Naive thymus-derived CD4-positive, alpha-beta T cell (primary cell): ENCODE results near the gene MAML2. TPM values are rescaled to one million over a fixed set of nuclear protein-coding genes. Genes with fewer than 3 reads are reported as not detected.

ENCODE experiments used
- ATAC-seq: fragments of 150-1000 bp; cut with Tn5 transposase; 2 replicates; pipeline ENCODE4 v1.10.0; 2021; ENCODE audit warnings: mild to moderate bottlenecking, moderate library complexity
- CTCF ChIA-PET: fragments of 350-600 bp; sonication (Branson Sonifier 250); formaldehyde crosslinking; loops from one replicate; lab custom pipeline; 2021; ENCODE audit warnings: antibody characterized with exemption; lab: Charles Lee
- POLR2A ChIA-PET: fragments of 350-600 bp; sonication (Branson Sonifier 250); formaldehyde crosslinking; loops from one replicate; lab custom pipeline; 2021; ENCODE audit warnings: antibody characterized with exemption, inconsistent platforms; lab: Charles Lee
- DNase-seq, 9 donors: peaks; one replicate each; pipeline versions ENCODE4 v3.0.0 to v3.0.0-alpha.2; 2020 to 2022; ENCODE audit warnings: mixed read lengths in 1 of 9
- H3K27ac ChIP-seq: one replicate; pipeline ENCODE4 v1.7.0; 2013; ENCODE audit warnings: mild to moderate bottlenecking, low read depth, low read length, moderate library complexity
- H3K27me3 ChIP-seq, 2 donors: one replicate each; pipeline ENCODE4 v1.7.0; 2013; ENCODE audit warnings: low read length in 2 of 2, mild to moderate bottlenecking in 2 of 2, moderate library complexity in 2 of 2; ENCODE audit not compliant: control insufficient read depth in 2 of 2, insufficient read depth in 2 of 2
- H3K36me3 ChIP-seq, 3 experiments: 1 replicate in 2 of 3; 2 replicates in 1 of 3; pipeline ENCODE4 v1.7.0; 2013; ENCODE audit warnings: low read length in 3 of 3, mild to moderate bottlenecking in 3 of 3, moderate library complexity in 1 of 3; ENCODE audit not compliant: insufficient read depth in 3 of 3, control insufficient read depth in 2 of 3
- H3K4me1 ChIP-seq, 2 donors: one replicate each; pipeline ENCODE4 v1.7.0; 2013; ENCODE audit warnings: low read length in 2 of 2, mild to moderate bottlenecking in 2 of 2, moderate library complexity in 1 of 2; ENCODE audit not compliant: control insufficient read depth in 2 of 2, insufficient read depth in 2 of 2
- H3K4me3 ChIP-seq: 2 replicates; pipeline ENCODE4 v1.7.0; 2013; ENCODE audit warnings: mild to moderate bottlenecking, low read length
- H3K9me3 ChIP-seq, 3 experiments: 1 replicate in 2 of 3; 2 replicates in 1 of 3; pipeline ENCODE4 v1.7.0; 2013; ENCODE audit warnings: low read length in 3 of 3; ENCODE audit not compliant: control insufficient read depth in 2 of 3
- H3K27ac Mint-ChIP-seq, 9 donors: one replicate each; pipeline ENCODE4 v1.8.0; 2020 to 2022; ENCODE audit warnings: mixed read lengths in 9 of 9, mild to moderate bottlenecking in 8 of 9, moderate library complexity in 5 of 9, inconsistent platforms in 2 of 9
- H3K27me3 Mint-ChIP-seq, 5 donors: one replicate each; pipeline ENCODE4 v1.8.0; 2021 to 2022; ENCODE audit warnings: mixed read lengths in 5 of 5, mild to moderate bottlenecking in 1 of 5
- H3K36me3 Mint-ChIP-seq, 5 donors: one replicate each; pipeline ENCODE4 v1.8.0; 2020 to 2022; ENCODE audit warnings: mixed read lengths in 5 of 5, mild to moderate bottlenecking in 3 of 5, inconsistent platforms in 1 of 5
- H3K4me1 Mint-ChIP-seq, 7 donors: one replicate each; pipeline ENCODE4 v1.8.0; 2020 to 2022; ENCODE audit warnings: mixed read lengths in 7 of 7, mild to moderate bottlenecking in 3 of 7, inconsistent platforms in 1 of 7
- H3K4me3 Mint-ChIP-seq, 10 donors: one replicate each; pipeline ENCODE4 v1.8.0; 2020 to 2022; ENCODE audit warnings: mild to moderate bottlenecking in 10 of 10, mixed read lengths in 10 of 10, moderate library complexity in 6 of 10, inconsistent platforms in 2 of 10
- H3K9me3 Mint-ChIP-seq, 11 donors: one replicate each; pipeline ENCODE4 v1.8.0; 2020 to 2022; ENCODE audit warnings: mixed read lengths in 11 of 11, mild to moderate bottlenecking in 4 of 11, inconsistent platforms in 1 of 11, moderate library complexity in 1 of 11
- intact Hi-C, 2 donors: fragments of 100-400 bp; cut with micrococcal nuclease; formaldehyde crosslinking; loops; one replicate each; pipeline ENCODE4 v1.15.1; 2023
- polyA plus RNA-seq, 2 donors: library from polyadenylated mRNA; unstranded; fragments of 300-500 nt; fragmentation: Illumina TruSeq; gene quantifications; one replicate each; pipeline ENCODE4 v1.2.3, GENCODE V29; 2021
- total RNA-seq, 6 experiments: library from RNA in 5 of 6; stranded (reverse) in 5 of 6; gene quantifications; 1 replicate in 5 of 6; 2 replicates in 1 of 6; pipeline ENCODE4 v1.2.3 and lab custom pipeline; 2021 to 2026

The MAML2 gene
- total and polyA plus RNA-seq, 7 experiments from 2014 or later = 12.6 to 81.3 (median 52.5) TPM

DNA sequence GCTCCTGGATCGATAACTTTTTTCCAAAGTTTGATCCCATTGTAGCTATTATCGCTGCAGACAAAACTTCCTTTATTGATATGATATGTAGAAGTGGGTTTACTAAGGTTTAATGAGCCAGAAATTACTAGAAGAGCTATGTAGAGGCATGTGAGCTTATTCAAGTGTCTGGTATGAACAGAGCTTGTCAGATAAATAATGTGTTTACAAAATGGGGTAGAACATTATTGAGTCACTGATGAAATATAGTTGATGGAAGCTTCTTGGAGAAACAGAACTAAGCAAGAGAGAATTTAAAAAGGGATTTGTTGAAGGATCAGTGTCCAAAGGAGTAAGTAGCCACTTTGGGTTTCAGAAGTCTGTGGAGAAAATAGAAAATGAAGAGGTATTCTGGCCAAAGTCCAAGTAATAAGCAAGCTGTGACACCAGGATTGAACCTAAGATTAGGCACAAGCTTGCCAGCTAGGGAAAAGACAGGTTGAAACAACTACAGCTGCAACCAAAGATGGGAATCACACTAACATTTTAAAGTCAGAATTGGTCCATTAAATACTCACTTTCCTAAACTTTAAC is 104.3 kb downstream of the MAML2 start:
- H3K36me3 Mint-ChIP-seq = peaks cover 0 to 12% (median 6%) of the 10 kb centered on the region in 5 donors
- POLR2A ChIA-PET = interaction anchor here (0.6 to 3.7 kb wide), 12 partner anchors 10 to 224 kb away, joined by 3 to 16 read pairs (median 7); partner anchors contain the start of gene MAML2
- peaks cover 30 to 52% (median 34%) of the 10 kb centered on the region in 7 donors for H3K4me1 Mint-ChIP-seq
- no peaks in the 10 kb centered on the region for H3K27me3 Mint-ChIP-seq
- H3K4me3 ChIP-seq = no peak overlapping the region
- H3K36me3 ChIP-seq = no peaks in the 10 kb centered on the region
- no peak overlapping the region for H3K27ac ChIP-seq
- H3K9me3 Mint-ChIP-seq = peaks cover 0 to 1% (median 0%) of the 10 kb centered on the region in 11 donors
- no peaks in the 10 kb centered on the region for H3K27me3 ChIP-seq
- no peak overlapping the region for H3K27ac Mint-ChIP-seq
- ATAC-seq (no peak), DNase-seq (no peak)
- H3K4me3 Mint-ChIP-seq = no peak overlapping the region
- H3K4me1 ChIP-seq = peaks cover 8 to 66% of the 10 kb centered on the region in 2 donors
- CTCF ChIA-PET = interaction anchor here (1.0 to 3.8 kb wide), 5 partner anchors 10 to 147 kb away, joined by 4 to 21 read pairs (median 5); partner anchors contain the start of gene MAML2
- intact Hi-C loops = loop anchor here (1.0 to 5.0 kb wide), 3 partner anchors 8 to 149 kb away; partner anchors contain the start of gene CCDC82 (in 2 of the 2)
- no peaks in the 10 kb centered on the region for H3K9me3 ChIP-seq

DNA sequence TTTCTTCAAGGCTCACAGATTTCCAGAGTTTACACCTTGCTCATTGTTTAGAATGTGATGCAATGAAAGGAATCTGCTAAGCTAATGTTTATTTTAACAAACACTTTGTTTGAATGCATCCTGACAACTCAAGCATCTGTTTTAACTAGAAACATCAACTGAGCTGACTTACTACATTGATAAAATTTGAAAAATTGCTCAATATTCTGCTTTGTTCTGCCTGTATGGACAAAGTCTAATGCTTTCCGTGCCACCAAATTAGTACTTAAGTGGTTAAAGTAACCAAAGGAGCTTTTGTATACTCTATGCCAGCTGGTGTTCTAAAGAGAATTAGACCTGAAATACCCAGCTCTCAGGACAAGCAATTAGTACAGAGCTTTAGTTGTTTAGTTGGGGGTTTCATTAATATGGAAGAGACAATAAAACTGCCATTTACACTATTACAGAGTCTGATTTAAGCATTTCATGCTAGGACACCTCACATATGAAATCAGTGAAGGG is 105.2 kb downstream of the MAML2 start:
- Mint-ChIP-seq H3K27me3 (no peaks in the 10 kb centered on the region), H3K4me3 (no peak overlapping the region), H3K4me1 (peaks cover 25 to 50% (median 28%) of the 10 kb centered on the region in 7 donors), H3K9me3 (peaks cover 0 to 1% (median 0%) of the 10 kb centered on the region in 11 donors), H3K36me3 (peaks cover 0 to 17% (median 8%) of the 10 kb centered on the region in 5 donors), H3K27ac (no peak overlapping the region)
- ChIA-PET CTCF (interaction anchor here (1.0 to 3.8 kb wide), 7 partner anchors 9 to 389 kb away, joined by 3 to 21 read pairs (median 4); partner anchors contain the start of gene MAML2), POLR2A (interaction anchor here (0.6 to 3.7 kb wide), 13 partner anchors 10 to 223 kb away, joined by 3 to 16 read pairs (median 5); partner anchors contain the start of gene MAML2)
- Histone ChIP-seq H3K4me1 (peaks cover 5 to 64% of the 10 kb centered on the region in 2 donors), H3K27me3 (no peaks in the 10 kb centered on the region), H3K36me3 (no peaks in the 10 kb centered on the region), H3K9me3 (no peaks in the 10 kb centered on the region), H3K4me3 (no peak overlapping the region), H3K27ac (no peak overlapping the region)
- ATAC-seq = no peak
- no peak for DNase-seq
- intact Hi-C loops = loop anchor here (1.0 to 5.0 kb wide), 3 partner anchors 8 to 149 kb away; partner anchors contain the start of gene CCDC82 (in 2 of the 2)

DNA sequence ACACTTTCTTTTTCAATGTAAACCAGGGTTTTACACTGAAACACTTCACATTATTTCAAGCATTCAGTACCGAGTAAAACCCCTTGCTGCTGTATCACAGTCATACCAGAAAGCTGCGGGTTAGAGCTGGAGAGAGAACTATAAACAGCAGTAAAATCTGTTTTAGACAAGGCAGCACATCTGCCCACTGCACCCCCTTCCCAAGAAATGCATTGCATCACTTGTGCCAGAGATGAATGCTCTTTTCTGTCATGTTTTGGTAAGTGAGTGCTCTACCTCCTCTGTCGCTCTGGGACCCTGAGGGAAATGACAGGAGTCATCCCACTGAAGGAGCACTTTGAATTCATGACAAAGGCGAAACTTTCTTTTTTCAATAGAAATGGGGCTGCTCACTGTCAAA is 107.2 kb downstream of the MAML2 start:
- H3K36me3 ChIP-seq = peaks cover 0 to 6% (median 0%) of the 10 kb centered on the region in 3 experiments
- H3K4me1 ChIP-seq = peaks cover 0 to 53% of the 10 kb centered on the region in 2 donors

DNA sequence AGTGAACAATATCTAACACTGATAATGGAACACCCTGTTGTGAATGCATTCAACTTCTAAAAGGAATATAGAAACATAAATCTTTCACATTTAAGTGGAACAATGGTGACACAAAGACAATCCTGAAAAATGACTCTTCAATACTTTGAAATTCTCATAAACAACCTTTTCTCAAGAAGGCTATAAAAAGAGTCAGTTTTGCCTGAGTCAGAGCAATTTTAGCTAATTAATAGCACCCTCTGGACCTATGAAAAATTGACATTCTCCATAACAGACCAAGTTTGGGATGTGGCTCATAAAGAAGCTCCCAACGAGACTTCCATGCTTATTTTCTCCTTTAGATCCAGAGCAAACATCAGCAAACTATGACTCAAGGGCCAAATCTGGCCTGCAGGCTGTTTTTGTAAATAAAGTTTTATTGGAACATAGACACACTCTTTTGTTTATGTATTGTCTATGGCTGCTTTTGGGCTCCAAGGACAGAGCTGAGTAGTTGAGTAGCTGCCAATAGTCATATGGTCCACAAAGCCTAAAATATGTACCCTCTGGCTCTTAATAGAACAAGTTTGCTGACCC is 108.0 kb downstream of the MAML2 start:
- H3K27me3 Mint-ChIP-seq = no peaks in the 10 kb centered on the region
- H3K27me3 ChIP-seq = no peaks in the 10 kb centered on the region
- no peak for ATAC-seq
- H3K4me3 ChIP-seq = no peak overlapping the region
- H3K9me3 ChIP-seq = no peaks in the 10 kb centered on the region
- intact Hi-C loops = loop anchor here (1.0 to 5.0 kb wide), 5 partner anchors 8 to 152 kb away; partner anchors contain the start of gene CCDC82 (in 2 of the 2)
- H3K4me3 Mint-ChIP-seq = peak overlapping the region in 6 of 10 donors; percentile 9 to 70 (median 56)
- peaks cover 3 to 28% (median 21%) of the 10 kb centered on the region in 5 donors for H3K36me3 Mint-ChIP-seq
- H3K27ac Mint-ChIP-seq = peak overlapping the region in 7 of 9 donors; percentile 40 to 94 (median 78)
- peaks cover 0 to 6% (median 0%) of the 10 kb centered on the region in 3 experiments for H3K36me3 ChIP-seq
- peaks cover 24 to 46% (median 31%) of the 10 kb centered on the region in 7 donors for H3K4me1 Mint-ChIP-seq
- H3K4me1 ChIP-seq = peaks cover 0 to 54% of the 10 kb centered on the region in 2 donors
- no peak for DNase-seq
- no peak overlapping the region for H3K27ac ChIP-seq
- ChIA-PET CTCF (interaction anchor here (0.8 to 3.8 kb wide), 2 partner anchors 16 to 108 kb away, joined by 3 to 21 read pairs; partner anchors contain the start of gene MAML2), POLR2A (interaction anchor here (1.1 to 1.7 kb wide), 3 partner anchors 10 to 66 kb away, joined by 3 to 4 read pairs (median 3); no protein-coding TSS in a partner anchor)
- peaks cover 0 to 1% (median 0%) of the 10 kb centered on the region in 11 donors for H3K9me3 Mint-ChIP-seq

More for the DNA sequence above, 107.2 kb downstream of the MAML2 start:
- peaks cover 20 to 40% (median 28%) of the 10 kb centered on the region in 7 donors for H3K4me1 Mint-ChIP-seq
- intact Hi-C loops = loop anchor here (1.0 to 5.0 kb wide), 6 partner anchors 7 to 152 kb away; partner anchors contain the start of gene CCDC82 (in 2 of the 2)
- H3K4me3 Mint-ChIP-seq = peak overlapping the region in 8 of 10 donors; percentile 9 to 70 (median 39)
- Histone ChIP-seq H3K9me3 (no peaks in the 10 kb centered on the region), H3K27ac (peak overlapping the region; percentile 6), H3K27me3 (no peaks in the 10 kb centered on the region), H3K4me3 (no peak overlapping the region)
- peak; percentile 57 for ATAC-seq
- ChIA-PET POLR2A (interaction anchor here (1.0 to 1.2 kb wide), 2 partner anchors 24 to 180 kb away, joined by 3 to 5 read pairs; no protein-coding TSS in a partner anchor), CTCF (interaction anchor here (3.8 kb wide), 1 partner anchor 107 kb away, joined by 21 read pairs; the partner anchor contains the start of gene MAML2)
- H3K9me3 Mint-ChIP-seq = peaks cover 0 to 1% (median 0%) of the 10 kb centered on the region in 11 donors
- DNase-seq = peak in 1 of 9 donors; percentile 64
- no peaks in the 10 kb centered on the region for H3K27me3 Mint-ChIP-seq
- peak overlapping the region in 6 of 9 donors; percentile 38 to 83 (median 64) for H3K27ac Mint-ChIP-seq
- peaks cover 3 to 28% (median 19%) of the 10 kb centered on the region in 5 donors for H3K36me3 Mint-ChIP-seq

DNA sequence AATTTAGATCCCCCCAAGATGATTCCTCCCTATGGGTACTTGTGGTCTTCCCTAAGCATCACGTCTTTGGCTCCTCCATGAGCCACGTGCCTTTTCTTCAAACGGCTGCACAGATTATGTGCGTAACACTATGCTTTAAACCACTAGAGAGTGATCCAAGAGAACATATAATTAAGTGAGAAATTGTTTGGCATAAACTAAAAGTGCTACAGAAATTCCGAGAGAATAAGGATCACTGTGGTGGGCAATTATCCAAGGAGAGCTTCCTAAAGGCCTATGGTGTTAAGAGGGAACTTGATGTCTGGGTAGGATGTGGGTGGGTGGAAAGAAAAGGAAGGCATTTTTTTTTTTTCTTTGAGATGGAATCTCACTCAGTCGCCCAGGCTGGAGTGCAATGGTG is 110.9 kb downstream of the MAML2 start:
- intact Hi-C loops = no loop called here
- POLR2A ChIA-PET = interaction anchor here (0.6 to 5.3 kb wide), 2 partner anchors 11 to 538 kb away, joined by 3 to 23 read pairs; no protein-coding TSS in a partner anchor

More for the DNA sequence above, 110.9 kb downstream of the MAML2 start:
- peaks cover 0 to 45% of the 10 kb centered on the region in 2 donors for H3K4me1 ChIP-seq
- ATAC-seq (no peak), DNase-seq (no peak)
- H3K4me3 Mint-ChIP-seq = peak overlapping the region in 3 of 10 donors; percentile 23 to 44 (median 27)
- no peak overlapping the region for H3K27ac ChIP-seq
- no peaks in the 10 kb centered on the region for H3K9me3 ChIP-seq
- H3K27me3 ChIP-seq = no peaks in the 10 kb centered on the region
- peak overlapping the region in 7 of 9 donors; percentile 59 to 92 (median 81) for H3K27ac Mint-ChIP-seq
- peaks cover 0 to 6% (median 0%) of the 10 kb centered on the region in 3 experiments for H3K36me3 ChIP-seq
- peaks cover 0 to 1% (median 0%) of the 10 kb centered on the region in 11 donors for H3K9me3 Mint-ChIP-seq
- H3K36me3 Mint-ChIP-seq = peaks cover 3 to 37% (median 26%) of the 10 kb centered on the region in 5 donors
- no peak overlapping the region for H3K4me3 ChIP-seq
- peaks cover 41 to 72% (median 59%) of the 10 kb centered on the region in 7 donors for H3K4me1 Mint-ChIP-seq
- H3K27me3 Mint-ChIP-seq = no peaks in the 10 kb centered on the region
- CTCF ChIA-PET = interaction anchor here (0.7 kb wide), 1 partner anchor 110 kb away, joined by 3 read pairs; no protein-coding TSS in a partner anchor
